G401.6 (cell line): Measurements from ENCODE around the gene CCNE1.
"Not testable (repeated sequence)": the region's sequence is repeated elsewhere in the genome, so short reads cannot be mapped to it uniquely, and the experiment has no call there.

Source experiments
- FAIRE-seq: peaks from 2 replicates; lab custom pipeline; 2012; peaks lifted over from hg19 to GRCh38; lab: Jason Lieb, UNC

The CCNE1 gene

DNA sequence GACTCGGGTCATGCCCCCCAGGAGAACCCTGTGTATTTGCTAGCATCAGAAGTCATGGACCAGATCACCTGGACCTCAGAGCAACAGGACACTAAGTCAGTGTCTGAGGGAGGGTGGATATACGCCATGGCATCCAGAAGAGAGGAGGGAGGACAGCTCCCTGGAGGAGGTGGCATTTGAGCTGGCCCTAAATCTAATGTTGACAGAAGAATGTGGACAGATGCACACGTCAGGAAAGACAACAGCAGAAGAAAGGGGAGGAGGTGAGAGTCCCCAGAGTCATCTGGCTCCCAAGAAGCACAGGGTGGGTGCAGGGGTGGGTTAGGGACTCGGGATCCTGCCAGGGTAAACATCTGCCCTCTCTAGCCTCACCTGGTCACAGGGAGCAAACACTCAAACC, 24.5 kb upstream of the CCNE1 start:
- FAIRE-seq, result no peak

GRCh38 chr19:29789007-29789406, 22.8 kb upstream of the CCNE1 start:
- no peak for FAIRE-seq

- FAIRE-seq, result no peak
Measured at GRCh38 chr19:29793116-29793727, 18.6 kb upstream of the CCNE1 start.

DNA sequence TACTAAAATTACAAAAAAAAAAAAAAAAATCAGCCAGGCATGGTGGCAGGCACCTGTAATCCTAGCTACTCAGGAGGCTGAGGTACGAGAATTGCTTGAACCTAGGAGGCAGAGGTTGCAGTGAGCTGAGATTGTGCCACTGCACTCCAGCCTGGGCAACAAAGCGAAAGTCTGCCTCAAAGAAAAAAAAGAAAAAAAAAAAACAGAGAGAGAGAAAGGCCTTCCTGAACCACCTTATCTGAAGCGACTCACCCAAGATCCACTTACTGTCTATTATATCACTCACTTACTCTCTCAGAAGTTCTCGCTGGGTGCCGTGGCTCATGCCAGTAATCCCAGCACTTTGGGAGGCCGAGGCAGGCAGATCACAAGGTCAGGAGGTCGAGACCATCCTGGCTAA, 17.3 kb upstream of the CCNE1 start:
- not testable (repeated sequence) for FAIRE-seq

DNA sequence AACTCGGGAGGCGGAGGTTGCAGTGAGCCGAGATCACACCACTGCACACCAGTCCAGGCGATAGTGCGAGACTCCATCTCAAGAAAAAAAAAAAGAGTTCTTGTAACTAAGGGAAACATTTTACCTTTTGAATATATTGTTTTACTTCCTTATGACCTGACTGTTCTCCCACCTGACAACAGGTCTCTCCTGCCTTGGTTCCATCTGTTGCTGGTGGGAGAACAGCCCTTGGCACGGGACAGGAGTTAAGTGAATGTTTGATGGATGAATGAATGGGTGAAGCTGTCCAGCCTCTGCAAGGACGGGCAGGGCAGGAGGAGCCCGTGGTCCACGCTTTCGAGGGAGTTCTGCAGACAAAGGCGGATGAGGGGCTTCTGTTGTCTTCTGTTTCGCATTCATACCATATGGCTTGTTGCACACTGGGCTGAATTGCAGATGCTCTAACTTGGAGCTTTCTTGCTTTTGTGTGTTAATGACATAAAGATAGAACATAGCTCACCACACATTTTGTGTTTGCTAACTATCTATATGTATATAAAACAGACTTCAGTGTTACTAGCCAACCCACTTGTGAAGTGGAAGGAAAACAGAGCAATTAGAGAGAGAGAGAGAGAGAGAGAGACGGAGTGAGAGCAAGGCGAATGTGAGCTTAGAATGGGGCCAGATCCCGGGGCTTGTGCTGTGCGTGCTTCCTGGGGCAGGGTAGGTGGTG, 16.2 kb upstream of the CCNE1 start:
- FAIRE-seq, result no peak

GRCh38 chr19:29796173-29796573, 15.6 kb upstream of the CCNE1 start:
- no peak for FAIRE-seq

DNA sequence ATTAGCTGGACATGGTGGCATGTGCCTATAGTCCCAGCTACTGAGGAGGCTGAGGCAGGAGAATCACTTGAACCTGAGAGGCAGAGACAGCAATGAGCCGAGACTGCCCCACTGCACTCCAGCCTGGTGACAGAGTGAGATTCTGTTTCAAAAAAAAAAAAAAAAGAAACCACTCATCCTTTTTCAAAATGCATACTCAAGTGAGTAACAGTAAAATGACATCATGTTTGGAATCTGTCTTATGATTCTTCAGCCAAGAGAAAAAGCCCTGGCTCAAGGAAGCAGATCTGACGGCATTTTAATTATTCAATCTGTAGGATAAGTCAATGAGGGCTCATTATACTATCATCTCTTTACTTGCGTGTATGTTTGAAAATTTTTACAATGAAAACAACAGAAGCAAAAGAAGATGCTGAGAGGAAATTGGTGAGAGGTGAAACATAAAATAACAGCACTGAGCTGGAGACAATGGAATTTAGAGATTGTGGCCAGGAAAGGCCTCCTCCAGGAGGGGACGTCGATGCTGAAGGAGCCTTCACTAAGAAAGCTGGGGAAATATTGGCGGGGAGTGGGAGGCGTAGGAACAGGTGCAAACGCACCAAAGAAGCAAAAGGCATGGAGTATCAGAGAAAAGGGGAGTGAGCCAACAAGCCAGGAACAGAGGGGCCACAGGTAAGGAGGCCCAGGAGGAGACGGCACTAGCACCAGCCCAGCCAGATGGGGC, 12.9 kb upstream of the CCNE1 start:
- FAIRE-seq, result no peak

DNA sequence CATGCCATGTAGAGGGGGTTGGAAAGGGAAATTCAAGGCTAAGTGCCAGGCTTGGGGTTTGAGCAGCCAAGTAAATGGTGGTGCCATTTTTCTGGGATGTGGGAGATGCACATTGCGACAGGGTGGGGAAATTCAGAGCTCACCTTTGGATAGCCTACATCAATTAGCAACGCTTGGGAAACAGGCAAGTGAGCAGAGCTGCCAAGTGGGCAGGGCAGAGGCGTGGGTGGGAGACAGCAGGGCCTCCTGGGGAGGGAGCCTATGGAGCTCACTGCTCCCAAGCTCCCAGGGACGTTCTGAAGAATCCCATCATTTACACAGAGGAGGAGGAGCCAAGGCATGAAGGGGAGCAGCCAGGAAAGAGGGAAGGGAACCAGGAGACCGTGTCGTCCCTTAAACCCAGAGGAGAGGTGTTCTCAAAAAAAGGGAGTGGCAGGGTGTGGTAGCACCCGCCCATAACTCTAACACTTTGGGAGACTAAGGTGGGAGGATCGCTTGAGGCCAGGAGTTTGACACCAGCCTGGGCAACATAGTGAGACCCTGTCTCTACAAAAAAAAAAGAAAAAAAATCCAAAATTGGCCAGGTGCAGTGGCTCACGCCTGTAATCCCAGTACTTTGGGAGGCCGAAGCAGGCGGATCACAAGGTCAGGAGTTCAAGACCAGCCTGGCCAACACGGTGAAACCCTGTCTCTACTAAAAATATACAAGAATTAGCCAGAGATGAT, 11.5 kb upstream of the CCNE1 start:
- FAIRE-seq, result no peak

DNA sequence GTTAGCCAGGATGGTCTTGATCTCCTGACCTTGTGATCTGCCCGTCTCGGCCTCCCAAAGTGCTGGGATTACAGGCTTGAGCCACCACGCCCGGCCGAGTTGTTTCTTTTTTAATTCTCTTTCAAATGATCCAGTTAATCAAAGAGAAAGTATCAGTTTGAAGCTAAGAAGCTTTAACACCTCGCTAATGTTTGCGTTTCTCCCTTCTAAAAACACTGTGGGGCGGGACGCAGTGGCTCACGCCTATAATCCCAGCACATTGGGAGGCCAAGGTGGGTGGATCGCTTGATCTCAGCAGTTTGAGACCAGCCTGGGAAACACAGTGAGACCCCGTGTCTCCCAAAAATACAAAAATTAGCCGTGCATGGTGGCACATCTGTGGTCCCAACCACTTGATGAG, 7.8 kb upstream of the CCNE1 start:
- FAIRE-seq, result not testable (repeated sequence)

- FAIRE-seq, result no peak
Measured at GRCh38 chr19:29804493-29804892, 7.3 kb upstream of the CCNE1 start.

DNA sequence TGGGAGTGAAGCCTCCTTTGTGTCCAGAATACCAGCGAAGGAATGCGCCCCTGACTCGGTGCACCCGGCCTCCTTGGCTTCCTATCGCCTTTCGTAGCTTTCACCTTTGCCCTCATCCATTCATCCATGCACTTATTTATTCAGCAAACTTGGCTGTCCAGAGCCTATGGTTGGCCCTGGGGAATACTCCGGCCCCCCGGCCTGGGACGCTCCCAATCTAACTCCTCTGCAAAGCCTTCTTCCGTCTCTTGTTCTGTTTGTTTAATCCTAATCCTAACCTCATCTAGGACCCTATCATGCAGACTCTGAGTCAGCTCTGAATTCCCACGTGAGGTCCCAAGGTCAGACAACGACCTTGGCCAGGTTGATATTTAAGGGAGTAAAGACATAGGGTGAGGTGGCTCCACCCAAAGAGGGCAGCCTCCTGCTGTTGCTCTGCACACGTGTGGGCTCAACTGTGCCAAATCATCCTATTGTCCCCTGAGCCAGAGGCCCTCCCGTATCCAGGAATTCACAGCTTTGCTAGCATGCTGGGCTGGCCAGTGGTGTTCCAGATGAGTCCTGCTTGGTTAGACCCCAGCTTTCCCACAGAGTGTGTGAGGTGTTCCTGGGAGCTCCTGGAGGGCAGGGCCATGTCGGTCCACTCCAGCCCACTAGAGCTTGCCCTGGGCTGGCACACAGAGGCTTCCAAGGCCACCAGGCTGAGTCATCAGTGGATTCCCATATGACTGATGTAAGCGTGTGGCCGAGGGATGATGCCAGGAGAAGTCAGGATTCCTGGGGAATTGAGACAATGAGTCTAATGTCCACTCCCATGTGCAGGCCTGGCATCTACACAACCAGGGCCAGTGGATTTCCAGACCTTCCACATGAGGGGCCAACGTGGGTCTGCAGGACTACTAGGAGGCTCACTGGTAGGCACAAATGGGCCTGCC, 6.5 kb upstream of the CCNE1 start:
- FAIRE-seq, result no peak

GRCh38 chr19:29806098-29806866, 5.5 kb upstream of the CCNE1 start:
- no peak for FAIRE-seq

- no peak for FAIRE-seq
Measured at GRCh38 chr19:29807178-29807577, 4.6 kb upstream of the CCNE1 start.

DNA sequence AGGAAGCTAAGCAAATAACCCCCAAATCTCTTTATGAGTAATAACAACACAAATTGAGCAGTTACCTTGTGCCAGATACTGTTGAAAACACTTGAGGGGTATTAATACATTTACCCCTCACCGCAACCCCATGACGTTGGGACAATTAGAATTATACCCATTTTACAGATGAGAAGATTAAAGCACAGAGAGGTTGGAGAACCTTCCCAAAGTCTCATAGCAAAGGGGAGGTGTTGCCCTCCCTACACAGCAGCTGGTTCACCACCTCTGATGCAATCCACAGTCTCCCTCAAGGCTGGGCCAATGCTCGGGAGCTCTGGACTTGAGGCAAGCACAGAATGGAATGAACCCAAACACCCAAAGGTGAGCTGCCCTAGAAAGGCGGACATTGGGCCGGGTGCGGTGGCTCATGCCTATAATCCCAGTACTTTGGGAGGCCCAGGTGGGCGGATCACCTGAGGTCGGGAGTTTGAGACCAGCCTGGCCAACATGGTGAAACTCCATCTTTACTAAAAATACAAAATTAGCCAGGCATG, 3.9 kb upstream of the CCNE1 start:
- FAIRE-seq, result no peak

- FAIRE-seq, result no peak
Measured at GRCh38 chr19:29809795-29810503, 1.8 kb upstream of the CCNE1 start.

DNA sequence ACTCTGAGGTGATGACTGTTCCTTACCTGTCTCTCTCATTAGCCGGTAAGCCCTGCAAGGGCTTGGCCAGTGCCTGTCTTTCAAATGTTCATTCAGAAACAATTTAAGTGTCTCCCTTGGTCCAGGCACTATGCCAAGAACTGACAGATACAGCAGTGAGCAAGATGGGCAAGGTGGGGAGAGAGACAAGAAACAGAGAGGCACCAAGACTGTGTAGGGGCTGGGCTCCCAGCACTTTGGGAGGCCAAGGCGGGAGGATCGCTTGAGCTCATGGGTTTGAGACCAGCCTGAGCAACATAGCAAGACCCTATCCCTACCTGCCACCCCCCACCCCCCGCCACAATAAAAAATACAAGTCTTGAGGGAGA, 1.3 kb upstream of the CCNE1 start:
- FAIRE-seq, result no peak

DNA sequence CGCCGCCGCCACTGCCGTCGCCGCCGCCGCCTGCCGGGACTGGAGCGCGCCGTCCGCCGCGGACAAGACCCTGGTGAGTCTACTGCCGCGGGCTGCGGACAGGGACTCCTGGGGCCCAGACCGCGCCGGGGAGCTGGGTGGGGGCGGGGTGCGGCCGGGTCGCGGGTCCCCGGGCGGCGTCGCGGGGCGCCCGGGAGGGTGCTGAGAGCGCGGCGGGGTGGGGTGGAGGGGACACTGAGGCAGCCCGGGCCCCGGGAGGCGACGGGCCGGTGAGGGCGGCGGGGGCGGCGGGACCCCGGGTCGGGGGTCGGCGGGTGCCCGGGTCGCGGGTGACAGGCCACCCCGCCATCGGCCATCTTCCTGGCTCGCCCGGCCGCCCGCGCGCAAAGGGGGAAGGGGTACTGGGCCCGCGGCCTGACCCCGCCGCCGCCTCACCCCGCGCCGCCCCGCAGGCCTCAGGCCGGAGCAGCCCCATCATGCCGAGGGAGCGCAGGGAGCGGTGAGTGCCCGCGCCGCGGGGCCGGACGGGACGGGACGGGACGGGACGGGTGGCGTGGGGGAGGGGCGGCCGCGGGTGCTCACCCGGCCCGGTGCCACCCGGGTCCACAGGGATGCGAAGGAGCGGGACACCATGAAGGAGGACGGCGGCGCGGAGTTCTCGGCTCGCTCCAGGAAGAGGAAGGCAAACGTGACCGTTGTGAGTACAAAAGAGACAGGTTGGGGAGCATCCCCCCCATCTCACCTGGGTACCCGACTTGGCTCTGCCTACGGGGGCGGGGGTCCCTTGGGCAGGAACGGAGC, 489 bp downstream of the CCNE1 start:
- no peak for FAIRE-seq

- no peak for FAIRE-seq
Measured at GRCh38 chr19:29812881-29813275, 1.1 kb downstream of the CCNE1 start.

GRCh38 chr19:29813642-29814041, 1.9 kb downstream of the CCNE1 start:
- FAIRE-seq, result no peak
